GM19239 (cell line): ENCODE measurements around the gene LAMB3.

Source experiments
- DNase-seq: peaks from one replicate; pipeline ENCODE4 v3.0.0; 2011; ENCODE audit warnings: low spot score; ENCODE audit not compliant: insufficient read length
- FAIRE-seq: peaks from 2 replicates; lab custom pipeline; 2011; peaks lifted over from hg19 to GRCh38; lab: Jason Lieb, UNC

Gene LAMB3

GRCh38 chr1:209635850-209636249 lies 16.4 kb downstream of the LAMB3 start:
- DNase-seq (no peak), FAIRE-seq (no peak)

GRCh38 chr1:209634005-209634737 lies 18.1 kb downstream of the LAMB3 start:
- no peak for FAIRE-seq
- no peak for DNase-seq

- peak; percentile 64 for FAIRE-seq
These were observed 18.8 kb downstream of the LAMB3 start for GRCh38 chr1:209633335-209633997.

GRCh38 chr1:209630383-209631225 lies 21.6 kb downstream of the LAMB3 start:
- no peak for FAIRE-seq

More at GRCh38 chr1:209633335-209633997, 18.8 kb downstream of the LAMB3 start:
- no peak for DNase-seq

GRCh38 chr1:209629621-209630382 lies 22.4 kb downstream of the LAMB3 start:
- no peak for FAIRE-seq
- no peak for DNase-seq

More at GRCh38 chr1:209630383-209631225, 21.6 kb downstream of the LAMB3 start:
- no peak for DNase-seq

GRCh38 chr1:209628618-209629299 lies 23.5 kb downstream of the LAMB3 start:
- FAIRE-seq: no peak

GRCh38 chr1:209627732-209628196 lies 24.5 kb downstream of the LAMB3 start:
- peak; percentile 82 for FAIRE-seq
- DNase-seq: peak; percentile 81

More at GRCh38 chr1:209628618-209629299, 23.5 kb downstream of the LAMB3 start:
- no peak for DNase-seq

- DNase-seq (no peak), FAIRE-seq (no peak)
These were observed 25.0 kb downstream of the LAMB3 start for GRCh38 chr1:209627027-209627731.

- FAIRE-seq (no peak), DNase-seq (no peak)
These were observed 25.7 kb downstream of the LAMB3 start for GRCh38 chr1:209626346-209627026.

GRCh38 chr1:209625791-209626285 lies 26.4 kb downstream of the LAMB3 start:
- FAIRE-seq: no peak

GRCh38 chr1:209624558-209625549 lies 27.4 kb downstream of the LAMB3 start:
- DNase-seq (no peak), FAIRE-seq (no peak)

More at GRCh38 chr1:209625791-209626285, 26.4 kb downstream of the LAMB3 start:
- no peak for DNase-seq

- no peak for FAIRE-seq
- no peak for DNase-seq
These were observed 29.1 kb downstream of the LAMB3 start for GRCh38 chr1:209622841-209623829.

- FAIRE-seq (no peak), DNase-seq (no peak)
These were observed 30.2 kb downstream of the LAMB3 start for GRCh38 chr1:209621741-209622655.

- DNase-seq: no peak
These were observed 30.9 kb downstream of the LAMB3 start for GRCh38 chr1:209621286-209621685.

GRCh38 chr1:209620487-209620884 lies 31.7 kb downstream of the LAMB3 start:
- FAIRE-seq (no peak), DNase-seq (no peak)

More at GRCh38 chr1:209621286-209621685, 30.9 kb downstream of the LAMB3 start:
- FAIRE-seq: no peak
